Heart left ventricle (tissue), 16 donors: ENCODE data around the gene CASZ1. TPM values are rescaled to one million over a fixed set of nuclear protein-coding genes. Genes with fewer than 3 reads are reported as not detected.

Experiments
- ATAC-seq, 4 donors: fragments of 200-7000 bp; cut with Tn5 transposase; one replicate each; pipeline ENCODE4 v1.9.1; 2020 to 2022; ENCODE audit warnings: moderate library complexity in 4 of 4, mild to moderate bottlenecking in 3 of 4, moderate number of reproducible peaks in 1 of 4
- DNase-seq, 5 donors: peaks; one replicate each; pipeline ENCODE4 v3.0.0-alpha.2; 2020
- H3K27ac ChIP-seq, 12 donors: fragments of 200-600 bp; sonication (generic) in 4 of 12; one replicate each; pipeline versions ENCODE4 v1.5.0 to v1.8.0; 2016 to 2022; ENCODE audit warnings: mild to moderate bottlenecking in 2 of 12
- H3K27me3 ChIP-seq, 9 donors: fragments of 200-600 bp; sonication (generic) in 2 of 9; one replicate each; pipeline versions ENCODE4 v1.5.1 to v1.8.0; 2016 to 2022; ENCODE audit warnings: mild to moderate bottlenecking in 3 of 9
- H3K36me3 ChIP-seq, 9 donors: fragments of 200-600 bp; sonication (generic) in 2 of 9; one replicate each; pipeline versions ENCODE4 v1.5.0 to v1.8.0; 2018 to 2022; ENCODE audit warnings: mild to moderate bottlenecking in 2 of 9
- H3K4me1 ChIP-seq, 12 donors: fragments of 200-600 bp; sonication (generic) in 4 of 12; one replicate each; pipeline versions ENCODE4 v1.5.0 to v1.8.0; 2016 to 2022; ENCODE audit warnings: mild to moderate bottlenecking in 3 of 12
- H3K4me3 ChIP-seq, 12 donors: fragments of 200-600 bp; sonication (generic) in 4 of 12; one replicate each; pipeline versions ENCODE4 v1.5.0 to v1.8.0; 2017 to 2022; ENCODE audit warnings: mild to moderate bottlenecking in 9 of 12, moderate library complexity in 4 of 12
- H3K9me3 ChIP-seq, 12 donors: fragments of 200-600 bp; sonication (generic) in 4 of 12; one replicate each; pipeline versions ENCODE4 v1.5.0 to v1.8.0; 2016 to 2022; ENCODE audit warnings: mild to moderate bottlenecking in 1 of 12
- CTCF ChIP-seq, 12 donors: fragments of 200-600 bp; sonication (generic) in 4 of 12; IDR thresholded peaks; one replicate each; pipeline versions ENCODE4 v1.5.0 to v1.8.0; 2018 to 2022; ENCODE audit warnings: antibody characterized with exemption in 12 of 12, mild to moderate bottlenecking in 5 of 12
- POLR2A ChIP-seq, 2 donors: fragments of 450-650 bp; IDR thresholded peaks; one replicate each; pipeline ENCODE4 v1.6.1; 2017; ENCODE audit warnings: antibody characterized with exemption in 2 of 2, mild to moderate bottlenecking in 2 of 2, moderate library complexity in 2 of 2
- WGBS, 4 donors: extraction: QIAGEN DNeasy Blood & Tissue Kit in 2 of 4; methylation state at CpG; one replicate each; pipeline versions ENCODE4 v1.1.5 to v1.1.7; 2013 to 2018; 5-methylcytosine and 5-hydroxymethylcytosine counted together
- intact Hi-C, 10 donors: fragments of 100-400 bp; cut with DNase I; formaldehyde crosslinking; loops; one replicate each; pipeline versions ENCODE4 v1.11.1 to v1.14.2; 2022
- polyA plus RNA-seq, 2 donors: library from polyadenylated mRNA; stranded (reverse); fragments of 200-250 nt; gene quantifications; one replicate each; pipeline ENCODE4 v1.2.3, GENCODE V29; 2013
- total RNA-seq, 9 donors: library from RNA; depleted of rRNA in 2 of 9; stranded (reverse); fragments of >200 nt in 2 of 9; fragmentation: NEBNext Ultra II Directional in 3 of 9; extraction: Animal tissue kit (Norgen Biotek cat#: 25700) in 3 of 9; gene quantifications; one replicate each; pipeline versions ENCODE4 v1.1.0 to v1.2.4, GENCODE V29; 2016 to 2023
- donor health status: ischemic (EF 13 %, LVEDD 7.1; RV severe dilation, severe dysfunction).
- donor health status: healthy with polysubstance abuse.
- donor health status: DM: no; HTN: yes; CAD: no.
- donor health status: DM: no; HTN: no; CAD: no.
- donor health status: ischemic (EF 25% LVEDD 6.9; RV normal size, moderate dysfunction).
- donor health status: ischemic (EF 25% LVEDD 5.7; RV mildly dilated, moderate dysfunction).
- donor health status: healthy.
- donor health status: DM: yes; HTN: yes; CAD: no.
- donor health status: ischemic (EF 35%, LVEDD 5.7; RV mildly dilated, moderate dysfunction).
- donor health status: nonischemic (EF 11% LVEDD 7.7; RV severe dilation, severe dysfunction).
- donor health status: DM: yes; HTN: yes; CAD: no.
- donor health status: PGD.
- donor health status: ischemic (EF 29% LVEDD 5.4; RV normal size, mild dysfunction).
- donor health status: nonischemic (EF 23%, LVEDD 6.1; RV moderate dilation, normal function).

Gene CASZ1
- total and polyA plus RNA-seq, 11 donors, result 28.8 to 84.9 (median 55.0) TPM

- no peak for TF ChIP-seq CTCF (IDR thresholded peaks at IDR 0.05)
- no peak for TF ChIP-seq POLR2A (IDR thresholded peaks at IDR 0.05)
- ATAC-seq, result no peak
- peaks cover 0 to 17% (median 12%) of the 10 kb centered on the region in 9 donors for H3K36me3 ChIP-seq
Observed at GRCh38 chr1:10617931-10618885, 178.2 kb downstream of the CASZ1 start.

GRCh38 chr1:10617318-10617717, 179.1 kb downstream of the CASZ1 start:
- no peak overlapping the region for H3K27ac ChIP-seq
- DNase-seq (peak in 1 of 5 donors; percentile 54), ATAC-seq (peak in 1 of 4 donors; percentile 13)
- H3K4me3 ChIP-seq, result no peak overlapping the region
- intact Hi-C loops, result no loop called here
- WGBS, 4 donors, result 97 to 98% (median 98%) methylated on average over 5 of the region's 5 CpGs
- H3K27me3 ChIP-seq, result no peaks in the 10 kb centered on the region
- H3K4me1 ChIP-seq, result peaks cover 0 to 6% (median 0%) of the 10 kb centered on the region in 12 donors
- peaks cover 0 to 9% (median 3%) of the 10 kb centered on the region in 9 donors for H3K36me3 ChIP-seq
- H3K9me3 ChIP-seq, result no peaks in the 10 kb centered on the region
- TF ChIP-seq POLR2A (IDR thresholded peaks at IDR 0.05), result no peak
- no peak for TF ChIP-seq CTCF (IDR thresholded peaks at IDR 0.05)

More at GRCh38 chr1:10617931-10618885, 178.2 kb downstream of the CASZ1 start:
- Histone ChIP-seq H3K4me3 (no peak overlapping the region), H3K9me3 (no peaks in the 10 kb centered on the region), H3K4me1 (no peaks in the 10 kb centered on the region), H3K27me3 (no peaks in the 10 kb centered on the region), H3K27ac (no peak overlapping the region)
- intact Hi-C loops, result no loop called here
- peak in 1 of 5 donors; percentile 48 for DNase-seq
- WGBS, 4 donors, result 96 to 98% (median 97%) methylated on average over 20 to 23 of the region's 23 CpGs

DNA sequence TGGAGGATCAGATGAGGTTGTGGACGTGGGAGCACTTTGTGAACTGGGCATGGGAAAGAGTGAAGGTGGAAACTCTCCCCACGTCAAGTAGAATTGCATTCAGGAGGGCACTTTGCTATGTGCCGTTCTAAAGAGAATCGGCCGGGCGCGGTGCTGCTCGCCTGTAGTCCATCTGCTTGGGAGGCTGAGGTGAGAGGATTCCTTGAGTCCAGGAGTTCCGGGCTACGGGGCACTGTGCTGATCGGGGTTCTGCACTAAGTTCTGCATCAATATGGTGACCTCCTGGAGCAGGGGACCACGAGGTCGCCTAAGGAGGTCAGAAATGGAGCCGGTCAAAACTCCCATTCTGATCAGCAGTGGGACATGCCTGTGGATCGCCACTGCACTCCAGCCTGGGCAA, 179.8 kb downstream of the CASZ1 start:
- no peak overlapping the region for H3K4me3 ChIP-seq
- peaks cover 0 to 9% (median 2%) of the 10 kb centered on the region in 9 donors for H3K36me3 ChIP-seq
- DNase-seq (peak in 1 of 5 donors; percentile 45), ATAC-seq (no peak)
- H3K9me3 ChIP-seq, result no peaks in the 10 kb centered on the region
- H3K4me1 ChIP-seq, result peaks cover 0 to 11% (median 2%) of the 10 kb centered on the region in 12 donors
- no peaks in the 10 kb centered on the region for H3K27me3 ChIP-seq
- TF ChIP-seq CTCF (IDR thresholded peaks at IDR 0.05) (no peak), POLR2A (IDR thresholded peaks at IDR 0.05) (no peak)
- H3K27ac ChIP-seq, result no peak overlapping the region
- intact Hi-C loops, result no loop called here
- WGBS, 4 donors, result 95 to 97% (median 96%) methylated on average over 15 of the region's 15 CpGs

DNA sequence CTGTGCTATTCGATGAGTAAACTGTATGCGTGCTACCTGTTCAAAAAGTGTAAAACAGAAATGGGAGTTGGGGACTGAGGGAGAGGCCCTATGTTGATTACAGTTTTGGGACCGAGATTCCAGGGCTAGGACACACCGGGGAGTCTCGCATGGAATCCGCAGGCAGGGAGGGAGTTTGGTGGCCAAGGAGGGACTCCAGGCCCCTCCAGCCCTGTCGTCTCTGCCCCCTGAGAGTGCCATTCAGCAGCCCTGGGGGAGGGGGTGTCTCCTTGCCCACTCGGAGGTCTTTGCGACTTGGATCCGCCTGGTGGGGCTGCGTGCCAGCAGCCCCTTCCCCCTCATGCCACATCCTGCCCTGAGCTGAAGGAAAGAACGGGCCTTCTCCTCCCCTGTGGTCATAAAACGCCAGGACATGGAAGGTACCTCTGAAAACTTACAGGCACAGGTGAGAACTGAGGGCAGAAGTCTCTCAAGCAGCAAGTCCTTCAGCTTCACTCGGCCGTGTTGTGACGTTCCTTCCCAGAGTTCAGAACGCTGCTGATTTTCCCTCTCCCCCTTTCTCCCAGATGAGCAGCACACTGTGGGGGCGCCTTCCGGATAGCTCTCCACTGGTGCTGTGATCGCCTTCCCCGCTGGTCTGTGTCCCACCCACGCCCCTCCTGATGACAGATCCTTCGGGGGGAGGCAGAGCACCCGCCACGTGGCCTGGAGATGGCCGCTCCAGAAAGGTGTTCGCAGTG, 180.3 kb downstream of the CASZ1 start:
- intact Hi-C loops, result no loop called here

More for the DNA sequence above, 180.3 kb downstream of the CASZ1 start:
- Histone ChIP-seq H3K27ac (no peak overlapping the region), H3K4me1 (peaks cover 0 to 15% (median 3%) of the 10 kb centered on the region in 12 donors), H3K36me3 (peaks cover 0 to 9% (median 0%) of the 10 kb centered on the region in 9 donors), H3K4me3 (no peak overlapping the region), H3K9me3 (no peaks in the 10 kb centered on the region), H3K27me3 (no peaks in the 10 kb centered on the region)
- TF ChIP-seq POLR2A (IDR thresholded peaks at IDR 0.05) (no peak), CTCF (IDR thresholded peaks at IDR 0.05) (no peak)
- no peak for ATAC-seq
- peak in 1 of 5 donors; percentile 3 for DNase-seq
- 87 to 91% (median 90%) methylated on average over 23 to 27 of the region's 27 CpGs for WGBS, 4 donors
